HG03469 (cell line): ENCODE data around the gene PGLYRP2.
"Not testable (repeated sequence)": the region's sequence is repeated elsewhere in the genome, so short reads cannot be mapped to it uniquely, and the experiment has no call there.

Source experiments
- ATAC-seq: cut with Tn5 transposase; IDR thresholded peaks from one replicate; pipeline ENCODE4 v1.9.1; 2021; ENCODE audit warnings: mild to moderate bottlenecking, moderate library complexity, moderate number of reproducible peaks; ENCODE audit not compliant: unreplicated experiment

PGLYRP2 gene, protein sequence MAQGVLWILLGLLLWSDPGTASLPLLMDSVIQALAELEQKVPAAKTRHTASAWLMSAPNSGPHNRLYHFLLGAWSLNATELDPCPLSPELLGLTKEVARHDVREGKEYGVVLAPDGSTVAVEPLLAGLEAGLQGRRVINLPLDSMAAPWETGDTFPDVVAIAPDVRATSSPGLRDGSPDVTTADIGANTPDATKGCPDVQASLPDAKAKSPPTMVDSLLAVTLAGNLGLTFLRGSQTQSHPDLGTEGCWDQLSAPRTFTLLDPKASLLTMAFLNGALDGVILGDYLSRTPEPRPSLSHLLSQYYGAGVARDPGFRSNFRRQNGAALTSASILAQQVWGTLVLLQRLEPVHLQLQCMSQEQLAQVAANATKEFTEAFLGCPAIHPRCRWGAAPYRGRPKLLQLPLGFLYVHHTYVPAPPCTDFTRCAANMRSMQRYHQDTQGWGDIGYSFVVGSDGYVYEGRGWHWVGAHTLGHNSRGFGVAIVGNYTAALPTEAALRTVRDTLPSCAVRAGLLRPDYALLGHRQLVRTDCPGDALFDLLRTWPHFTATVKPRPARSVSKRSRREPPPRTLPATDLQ

DNA sequence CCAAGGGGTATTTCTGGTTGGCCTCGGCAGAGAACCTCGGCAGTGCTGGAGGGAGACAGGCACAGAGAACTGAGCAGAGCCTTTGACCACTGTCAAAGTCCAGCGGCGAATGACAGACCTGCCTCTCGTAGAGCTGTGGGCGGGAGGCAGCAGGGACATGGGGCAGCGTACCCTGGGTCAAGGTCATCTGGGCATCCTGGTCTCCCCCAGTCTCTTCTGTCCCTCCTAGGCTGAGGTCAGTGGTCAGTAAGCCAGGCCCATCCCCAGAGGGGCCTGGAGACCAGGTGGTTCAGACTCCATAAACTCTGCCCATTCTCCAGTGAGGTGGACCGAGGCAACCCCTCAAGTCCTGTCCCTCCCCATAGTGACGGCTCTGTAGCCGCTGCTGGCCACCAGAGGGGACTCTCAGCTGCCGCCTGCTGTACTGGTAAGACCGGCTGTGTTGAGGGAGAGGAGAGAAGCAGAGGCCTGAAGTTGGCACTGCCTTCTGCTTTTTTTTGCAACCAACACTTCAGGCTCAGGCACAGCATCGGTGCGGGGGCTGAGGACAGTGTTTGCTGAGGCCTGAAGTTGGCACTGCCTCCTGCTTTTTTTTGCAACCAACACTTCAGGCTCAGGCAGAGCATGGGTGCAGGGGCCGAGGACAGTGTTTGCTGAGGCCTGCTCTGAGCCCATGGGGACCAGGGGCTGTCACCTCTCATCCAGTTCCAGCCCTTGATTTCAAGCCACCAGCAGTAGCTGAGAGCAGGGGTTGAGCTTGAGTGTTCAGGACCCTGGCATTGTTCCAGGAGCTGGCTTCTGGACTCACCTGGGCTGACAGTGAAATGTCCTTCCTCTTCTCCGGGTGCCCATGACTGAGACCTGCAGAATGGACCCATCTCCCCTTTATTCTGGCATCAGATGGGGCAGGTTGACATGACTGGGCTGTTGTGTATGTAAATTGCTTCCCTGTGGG, at the start of gene PGLYRP2:
Gene PGLYRP2 (minus strand): TSS at position 111 of the 955 bp plus-strand sequence. CDS start 130 bp downstream, outside the sequence.
- ATAC-seq = no peak

DNA sequence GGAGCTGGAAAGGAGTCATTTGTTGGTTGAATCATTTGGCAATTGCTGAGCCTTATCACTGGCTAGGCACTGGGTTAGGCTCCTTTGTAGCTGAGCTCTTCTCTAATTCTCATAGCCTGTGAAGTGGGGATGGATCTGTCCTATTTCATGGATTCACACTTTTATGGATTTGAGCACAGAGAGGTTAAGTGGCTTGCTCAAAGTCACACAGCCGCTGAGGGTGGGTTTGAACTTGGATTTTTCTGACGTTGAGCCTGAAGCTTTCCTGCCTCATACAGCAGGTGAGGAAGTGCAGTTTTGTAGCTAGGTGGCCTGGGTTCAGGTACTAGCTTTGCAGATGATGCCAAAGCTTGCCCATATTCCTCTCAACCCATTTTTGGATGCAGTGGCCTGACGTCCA, 48.4 kb upstream of the PGLYRP2 start:
- ATAC-seq = no peak

DNA sequence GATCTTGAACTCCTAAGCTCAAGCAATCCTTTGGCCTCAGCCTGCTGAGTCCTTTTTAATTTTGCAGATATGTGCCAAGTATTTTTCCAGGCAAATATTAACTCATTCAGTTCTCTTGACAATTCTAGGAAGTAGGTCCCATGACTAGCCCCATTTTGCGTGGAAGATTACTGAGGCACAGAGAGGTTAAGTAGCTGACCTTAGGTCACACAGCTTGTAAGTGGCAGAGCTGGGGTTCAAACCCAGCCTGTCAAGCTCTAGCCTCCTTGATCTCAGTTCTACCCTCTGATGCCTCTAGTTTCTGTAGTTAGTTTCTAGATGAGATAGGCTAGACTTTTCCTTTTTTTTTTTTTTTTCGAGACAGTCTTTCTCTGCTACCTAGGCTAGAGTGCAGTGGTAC, 47.1 kb upstream of the PGLYRP2 start:
- ATAC-seq = no peak

DNA sequence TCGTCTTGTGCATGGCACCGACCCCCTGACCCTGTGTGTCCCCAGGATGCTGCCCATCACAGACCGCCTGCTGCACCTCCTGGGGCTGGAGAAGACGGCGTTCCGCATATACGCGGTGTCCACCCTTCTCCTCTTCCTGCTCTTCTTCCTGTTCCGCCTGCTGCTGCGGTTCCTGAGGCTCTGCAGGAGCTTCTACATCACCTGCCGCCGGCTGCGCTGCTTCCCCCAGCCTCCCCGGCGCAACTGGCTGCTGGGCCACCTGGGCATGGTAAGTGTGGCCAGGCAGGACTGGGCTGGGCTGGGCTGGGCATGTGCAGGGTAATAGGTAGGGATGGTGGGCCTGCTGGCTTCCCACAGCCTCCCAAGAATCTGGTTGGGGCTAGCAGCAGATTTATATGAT, 46.0 kb upstream of the PGLYRP2 start:
- ATAC-seq = no peak

DNA sequence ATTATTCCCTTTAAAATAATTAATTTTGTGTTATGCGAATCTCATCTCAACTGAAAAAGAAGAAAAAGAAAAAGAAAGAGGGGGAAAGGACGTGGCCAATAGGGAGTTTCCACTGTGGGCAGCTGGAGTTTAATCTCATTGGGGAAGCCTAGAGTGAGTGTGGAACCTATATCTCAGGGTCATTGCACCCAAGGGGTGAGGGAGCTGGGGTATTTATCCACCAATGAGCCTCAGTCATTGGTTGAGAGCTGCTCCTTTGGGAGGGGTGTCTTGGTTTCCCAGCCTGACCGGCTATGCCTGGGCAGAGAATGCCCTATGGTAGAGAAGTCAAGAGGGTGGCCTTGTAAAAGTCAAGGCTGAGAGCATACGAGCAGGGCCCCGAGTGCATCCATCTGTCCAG, 45.5 kb upstream of the PGLYRP2 start:
- ATAC-seq = no peak

DNA sequence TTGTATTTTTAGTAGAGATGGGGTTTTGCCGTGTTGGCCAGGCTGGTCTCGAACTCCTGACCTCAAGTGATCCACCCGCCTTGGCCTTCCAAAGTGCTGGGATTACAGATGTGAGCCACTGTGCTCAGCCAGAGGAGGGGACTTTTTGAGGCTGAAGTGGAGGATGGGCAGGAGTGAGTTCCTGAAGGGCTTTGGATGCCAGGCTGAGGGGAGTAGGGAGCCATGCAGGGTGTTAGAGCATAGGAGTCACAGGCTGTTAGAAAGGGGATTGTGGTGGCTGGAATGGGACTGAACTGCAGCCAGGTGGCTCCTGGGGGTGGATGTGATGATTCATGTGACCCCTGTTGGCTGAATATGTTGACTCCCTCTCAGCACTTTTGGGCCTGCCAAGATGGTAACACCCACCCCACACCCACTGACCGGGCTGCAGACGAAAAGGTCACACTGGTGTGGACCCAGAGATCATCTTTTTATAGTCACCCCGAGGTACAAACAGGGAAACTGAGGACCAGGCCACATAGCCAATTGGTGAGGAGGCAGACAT, 40.2 kb upstream of the PGLYRP2 start:
- ATAC-seq = no peak

GRCh38 chr19:15517778-15518177, 38.5 kb upstream of the PGLYRP2 start:
- ATAC-seq = no peak

- ATAC-seq = no peak
These were observed 37.1 kb upstream of the PGLYRP2 start for GRCh38 chr19:15516363-15516762.

GRCh38 chr19:15515227-15515625, 35.9 kb upstream of the PGLYRP2 start:
- not testable (repeated sequence) for ATAC-seq

DNA sequence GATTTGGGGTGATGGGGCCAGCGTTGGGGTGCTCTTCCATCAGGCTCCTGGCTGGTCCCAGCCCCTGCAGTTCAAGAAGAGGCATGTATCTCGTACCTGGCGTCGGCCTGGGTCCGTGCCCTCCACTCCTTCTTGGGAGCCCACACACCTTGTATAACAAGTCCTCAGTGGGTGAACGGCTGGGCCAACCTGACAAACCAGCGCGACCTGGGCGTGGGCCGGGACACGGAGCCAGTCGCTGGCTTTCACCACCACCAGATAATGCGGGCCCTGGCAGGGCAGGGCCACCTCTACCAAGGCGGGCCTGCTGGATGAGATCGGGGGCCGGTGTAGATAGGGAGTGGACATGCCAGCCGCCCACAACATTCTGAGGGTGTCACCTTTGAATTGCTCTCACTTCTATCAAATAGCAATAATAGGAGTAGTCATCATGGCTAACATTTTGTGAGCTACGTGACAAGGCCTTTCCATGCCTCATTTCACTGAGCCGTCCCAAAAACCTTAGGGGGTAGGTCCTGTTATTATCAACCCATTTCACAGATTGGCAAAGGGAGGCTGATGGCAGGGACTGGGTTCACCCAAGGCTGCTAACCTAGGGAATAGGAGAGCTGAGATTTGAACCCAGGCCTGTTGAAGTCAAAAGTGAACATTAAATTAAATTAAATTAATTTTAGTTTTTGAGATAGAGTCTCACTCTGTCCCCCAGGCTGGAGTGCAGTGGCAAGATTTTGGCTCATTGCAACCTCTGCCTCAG, 32.5 kb upstream of the PGLYRP2 start:
- ATAC-seq = no peak

GRCh38 chr19:15508035-15508710, 28.9 kb upstream of the PGLYRP2 start, which contains the start of gene CYP4F22:
Gene CYP4F22, plus strand, starts transcription at chr19:15508525. Its CDS starts 16,812 bp downstream, at chr19:15525337.
- ATAC-seq = no peak

DNA sequence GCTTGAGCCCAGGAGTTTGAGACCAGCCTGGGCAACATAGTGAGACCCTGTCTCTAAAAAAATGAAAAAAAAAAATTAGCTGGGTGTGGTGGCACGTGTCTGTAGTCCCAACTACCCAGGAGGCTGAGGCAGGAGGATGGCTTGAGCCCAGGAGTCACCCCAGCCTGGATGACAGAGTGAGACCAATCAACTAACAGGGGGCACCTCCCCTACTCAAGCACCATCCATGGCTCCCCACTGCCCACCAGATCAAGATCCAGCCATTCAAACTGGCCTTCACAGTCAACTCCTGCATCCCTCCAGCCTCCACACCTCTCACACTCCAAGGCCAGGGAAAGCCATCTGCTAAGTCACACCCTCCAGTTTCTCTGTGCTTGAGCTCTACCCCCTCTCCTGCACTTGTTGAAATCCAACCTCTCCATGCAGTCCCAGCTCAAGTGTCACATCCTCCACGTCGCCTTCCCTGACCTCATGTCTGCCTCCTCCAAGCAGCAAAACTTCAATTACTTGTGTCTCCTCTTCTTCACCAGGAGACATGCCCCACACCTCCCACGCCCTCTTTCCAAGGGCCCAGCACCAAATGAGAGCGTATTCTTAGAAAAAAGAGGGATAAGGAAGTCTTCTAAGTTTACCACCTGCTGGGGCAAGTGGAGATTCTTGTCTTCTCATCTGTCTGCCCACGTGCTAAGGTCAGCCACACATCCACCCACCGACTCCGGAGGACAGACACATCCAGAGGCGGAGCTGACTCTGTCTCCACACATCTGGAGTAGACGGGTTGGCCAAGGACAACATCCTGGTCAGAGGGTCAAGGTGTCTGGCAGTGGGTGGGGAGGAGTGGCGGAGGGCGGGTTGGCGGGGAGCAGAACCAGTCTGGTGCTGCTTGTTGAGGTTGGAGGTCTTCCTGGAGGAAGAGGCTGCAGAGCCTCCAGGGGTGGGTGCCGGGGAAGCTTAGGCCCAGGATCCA, 28.1 kb upstream of the PGLYRP2 start:
- ATAC-seq = no peak

DNA sequence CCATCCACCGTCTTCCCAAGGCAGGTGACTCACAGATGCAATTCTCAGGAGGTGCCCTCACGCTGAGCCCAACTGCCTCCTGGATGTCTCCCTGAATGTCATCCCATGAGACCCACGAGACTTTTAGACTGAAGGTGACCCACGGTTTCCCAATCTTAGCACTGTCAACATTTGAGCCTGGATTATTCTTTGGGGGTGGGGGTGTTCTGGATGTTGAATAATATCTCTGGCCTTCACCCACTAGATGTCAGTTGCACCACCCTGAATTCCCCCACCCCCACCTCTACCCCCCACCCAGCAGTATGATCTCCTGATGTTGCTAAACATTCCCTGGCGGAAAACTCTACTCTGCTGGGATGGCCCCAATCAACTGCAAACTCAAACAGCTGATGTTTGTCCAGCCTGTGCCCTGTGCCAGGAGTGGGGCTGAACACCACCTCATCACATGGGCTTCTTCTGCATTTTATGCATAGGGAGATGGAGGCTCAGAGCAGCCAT, 26.8 kb upstream of the PGLYRP2 start:
- no peak for ATAC-seq

GRCh38 chr19:15502264-15502663, 23.0 kb upstream of the PGLYRP2 start:
- no peak for ATAC-seq

GRCh38 chr19:15501596-15501995, 22.3 kb upstream of the PGLYRP2 start:
- ATAC-seq = no peak

GRCh38 chr19:15498910-15499309, 19.6 kb upstream of the PGLYRP2 start:
- no peak for ATAC-seq

GRCh38 chr19:15498156-15498858, 19.0 kb upstream of the PGLYRP2 start:
- no peak for ATAC-seq

DNA sequence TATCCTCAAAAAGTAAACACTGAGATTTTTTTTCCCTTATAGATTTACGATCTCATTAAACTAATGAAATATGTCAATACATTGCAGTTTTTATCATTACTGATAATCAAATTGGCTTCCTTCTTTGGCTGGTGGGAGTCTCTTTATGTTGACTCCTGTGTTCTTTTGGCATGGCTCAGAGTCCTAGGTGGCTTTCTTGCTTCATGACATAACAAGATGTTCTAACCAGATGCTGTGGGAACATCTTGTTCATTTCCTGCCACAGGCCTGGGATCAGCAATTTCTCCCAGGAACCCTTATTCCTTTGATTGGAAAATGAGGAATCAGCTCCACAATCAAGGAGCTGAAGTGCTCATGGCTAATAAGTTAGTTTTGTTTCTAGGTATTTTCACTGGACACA, 15.8 kb upstream of the PGLYRP2 start:
- ATAC-seq = no peak
